Ishikawa (cell line): ENCODE results near the gene MSANTD1.

Experiments used
- CEBPB ChIP-seq: IDR thresholded peaks from 2 replicates; pipeline ENCODE4 v1.6.1; 2012
- CREB1 ChIP-seq: IDR thresholded peaks from 2 replicates; pipeline ENCODE4 v1.6.1; 2012; ENCODE audit warnings: low read depth
- EGR1 ChIP-seq: IDR thresholded peaks from 2 replicates; pipeline ENCODE4 v1.6.1; 2012
- EP300 ChIP-seq: IDR thresholded peaks from 2 replicates; pipeline ENCODE4 v1.6.1; 2012; ENCODE audit warnings: borderline replicate concordance
- FOXM1 ChIP-seq: IDR thresholded peaks from 2 replicates; pipeline ENCODE4 v1.6.1; 2012; ENCODE audit warnings: low read depth, borderline replicate concordance
- MAX ChIP-seq: IDR thresholded peaks from 2 replicates; pipeline ENCODE4 v1.6.1; 2012
- NFIC ChIP-seq: IDR thresholded peaks from 2 replicates; pipeline ENCODE4 v1.6.1; 2012
- RAD21 ChIP-seq: IDR thresholded peaks from 2 replicates; pipeline ENCODE4 v1.6.1; 2012; ENCODE audit warnings: low read depth
- REST ChIP-seq: IDR thresholded peaks from 2 replicates; pipeline ENCODE4 v1.6.1; 2012; ENCODE audit warnings: low read depth, mild to moderate bottlenecking
- TAF1 ChIP-seq: IDR thresholded peaks from 2 replicates; pipeline ENCODE4 v1.6.1; 2012; ENCODE audit warnings: low read depth, mild to moderate bottlenecking
- TCF12 ChIP-seq: IDR thresholded peaks from 2 replicates; pipeline ENCODE4 v1.6.1; 2012; ENCODE audit warnings: low read depth
- TEAD4 ChIP-seq: IDR thresholded peaks from 2 replicates; pipeline ENCODE4 v1.6.1; 2012
- USF1 ChIP-seq: IDR thresholded peaks from 2 replicates; pipeline ENCODE4 v1.6.1; 2012
- YY1 ChIP-seq: IDR thresholded peaks from 2 replicates; pipeline ENCODE4 v1.6.1; 2012; ENCODE audit warnings: low read depth
- ZBTB7A ChIP-seq: IDR thresholded peaks from 2 replicates; pipeline ENCODE4 v1.6.1; 2012; ENCODE audit warnings: low read depth

MSANTD1 gene

GRCh38 chr4:3285558-3286334 is 36.8 kb downstream of the MSANTD1 start:
- TF ChIP-seq TEAD4 (no peak), YY1 (no peak), USF1 (no peak), TAF1 (no peak), NFIC (no peak), FOXM1 (no peak)

GRCh38 chr4:3286335-3287175 is 37.6 kb downstream of the MSANTD1 start:
- TF ChIP-seq TCF12 (no peak), TAF1 (no peak), RAD21 (no peak), NFIC (no peak), EGR1 (no peak)

GRCh38 chr4:3287271-3287971 is 38.5 kb downstream of the MSANTD1 start:
- TF ChIP-seq TEAD4 (no peak), EP300 (no peak), USF1 (no peak), MAX (no peak), NFIC (no peak)

GRCh38 chr4:3287972-3288570 is 39.1 kb downstream of the MSANTD1 start:
- TF ChIP-seq TCF12 (no peak), NFIC (no peak), FOXM1 (no peak), USF1 (no peak), MAX (no peak), ZBTB7A (no peak)

GRCh38 chr4:3288571-3289094 is 39.7 kb downstream of the MSANTD1 start:
- TF ChIP-seq MAX (no peak), TCF12 (no peak), RAD21 (no peak), NFIC (no peak), REST (no peak), YY1 (no peak), CREB1 (no peak), EGR1 (no peak), TEAD4 (no peak), CEBPB (no peak), FOXM1 (no peak), EP300 (no peak)

GRCh38 chr4:3290476-3290875 is 41.5 kb downstream of the MSANTD1 start:
- TF ChIP-seq CEBPB (no peak), FOXM1 (no peak), MAX (no peak), TCF12 (no peak), EP300 (no peak)
